Effector memory CD4-positive, alpha-beta T cell (primary cell): Measurements from ENCODE around the gene C21orf58.

Experiments used
- DNase-seq, 3 donors: peaks; one replicate each; pipeline ENCODE4 v3.0.0-alpha.2; 2020
- H3K27ac ChIP-seq: 2 replicates; pipeline ENCODE4 v1.7.0; 2013; ENCODE audit warnings: mild to moderate bottlenecking, low read length, moderate library complexity; ENCODE audit not compliant: insufficient read depth, poor library complexity, severe bottlenecking
- H3K27me3 ChIP-seq: replicated peaks from 2 replicates; pipeline ENCODE4 v1.7.0; 2013; ENCODE audit warnings: mild to moderate bottlenecking, low read length; ENCODE audit not compliant: insufficient read depth, control insufficient read depth, poor library complexity, severe bottlenecking
- H3K36me3 ChIP-seq: 2 replicates; pipeline ENCODE4 v1.7.0; 2013; ENCODE audit warnings: mild to moderate bottlenecking, low read length, moderate library complexity; ENCODE audit not compliant: control insufficient read depth, insufficient read depth
- H3K4me1 ChIP-seq: 2 replicates; pipeline ENCODE4 v1.7.0; 2013; ENCODE audit warnings: low read length, mild to moderate bottlenecking; ENCODE audit not compliant: control insufficient read depth, insufficient read depth, poor library complexity, severe bottlenecking
- H3K4me3 ChIP-seq: 2 replicates; pipeline ENCODE4 v1.7.0; 2013; ENCODE audit warnings: low read length, low read depth, mild to moderate bottlenecking; ENCODE audit not compliant: insufficient read depth, poor library complexity, severe bottlenecking
- H3K9me3 ChIP-seq: 2 replicates; pipeline ENCODE4 v1.7.0; 2013; ENCODE audit warnings: mild to moderate bottlenecking, low read length, moderate library complexity; ENCODE audit not compliant: control insufficient read depth

C21orf58 gene

GRCh38 chr21:46326110-46326703 lies 2.5 kb upstream of the C21orf58 start:
- no peak overlapping the region for H3K4me3 ChIP-seq

GRCh38 chr21:46325073-46325912 lies 1.6 kb upstream of the C21orf58 start:
- DNase-seq: peak in 2 of 3 donors; percentile 6 to 11

More at GRCh38 chr21:46326110-46326703, 2.5 kb upstream of the C21orf58 start:
- no peak overlapping the region for H3K27ac ChIP-seq
- H3K27me3 ChIP-seq: no peaks in the 10 kb centered on the region
- H3K9me3 ChIP-seq: no peaks in the 10 kb centered on the region
- H3K36me3 ChIP-seq: no peaks in the 10 kb centered on the region
- H3K4me1 ChIP-seq: peaks cover 22% of the 10 kb centered on the region
- DNase-seq: no peak

GRCh38 chr21:46324390-46325072 lies 861 bp upstream of the C21orf58 start:
- Histone ChIP-seq H3K27me3 (no peaks in the 10 kb centered on the region), H3K4me1 (peaks cover 22% of the 10 kb centered on the region), H3K36me3 (no peaks in the 10 kb centered on the region), H3K4me3 (peak overlapping the region; percentile 99), H3K9me3 (no peaks in the 10 kb centered on the region), H3K27ac (peak overlapping the region; percentile 98)
- peak; percentile 73 to 85 (median 84) for DNase-seq

More at GRCh38 chr21:46325073-46325912, 1.6 kb upstream of the C21orf58 start:
- Histone ChIP-seq H3K27ac (peak overlapping the region; percentile 98), H3K36me3 (no peaks in the 10 kb centered on the region), H3K4me1 (peaks cover 22% of the 10 kb centered on the region), H3K4me3 (peak overlapping the region; percentile 80), H3K27me3 (no peaks in the 10 kb centered on the region), H3K9me3 (no peaks in the 10 kb centered on the region)

- H3K4me3 ChIP-seq: peak overlapping the region; percentile 99
- no peaks in the 10 kb centered on the region for H3K9me3 ChIP-seq
- no peaks in the 10 kb centered on the region for H3K36me3 ChIP-seq
- no peak overlapping the region for H3K27ac ChIP-seq
- peaks cover 22% of the 10 kb centered on the region for H3K4me1 ChIP-seq
- DNase-seq: no peak
- no peaks in the 10 kb centered on the region for H3K27me3 ChIP-seq
Measured at GRCh38 chr21:46323227-46323709, 402 bp downstream of the C21orf58 start.

- Histone ChIP-seq H3K9me3 (no peaks in the 10 kb centered on the region), H3K36me3 (no peaks in the 10 kb centered on the region), H3K4me1 (peaks cover 22% of the 10 kb centered on the region), H3K27ac (no peak overlapping the region), H3K27me3 (no peaks in the 10 kb centered on the region), H3K4me3 (peak overlapping the region; percentile 99)
- DNase-seq: no peak
Measured at GRCh38 chr21:46322351-46323226, 1.1 kb downstream of the C21orf58 start.

GRCh38 chr21:46320331-46320801 lies 3.3 kb downstream of the C21orf58 start:
- DNase-seq: no peak
- H3K27ac ChIP-seq: no peak overlapping the region
- H3K9me3 ChIP-seq: no peaks in the 10 kb centered on the region
- H3K4me1 ChIP-seq: peaks cover 18% of the 10 kb centered on the region
- no peak overlapping the region for H3K4me3 ChIP-seq
- H3K27me3 ChIP-seq: no peaks in the 10 kb centered on the region
- H3K36me3 ChIP-seq: no peaks in the 10 kb centered on the region

- H3K27me3 ChIP-seq: no peaks in the 10 kb centered on the region
- H3K27ac ChIP-seq: no peak overlapping the region
- no peaks in the 10 kb centered on the region for H3K9me3 ChIP-seq
- no peak overlapping the region for H3K4me3 ChIP-seq
- no peaks in the 10 kb centered on the region for H3K36me3 ChIP-seq
- no peak for DNase-seq
- peaks cover 12% of the 10 kb centered on the region for H3K4me1 ChIP-seq
Measured at GRCh38 chr21:46319186-46319585, 4.5 kb downstream of the C21orf58 start.

- H3K27ac ChIP-seq: no peak overlapping the region
- H3K36me3 ChIP-seq: no peaks in the 10 kb centered on the region
- no peak overlapping the region for H3K4me3 ChIP-seq
- DNase-seq: no peak
- H3K27me3 ChIP-seq: no peaks in the 10 kb centered on the region
- no peaks in the 10 kb centered on the region for H3K9me3 ChIP-seq
- H3K4me1 ChIP-seq: peaks cover 12% of the 10 kb centered on the region
Measured at GRCh38 chr21:46318464-46318845, 5.2 kb downstream of the C21orf58 start.

- H3K27me3 ChIP-seq: no peaks in the 10 kb centered on the region
- H3K9me3 ChIP-seq: no peaks in the 10 kb centered on the region
- no peak overlapping the region for H3K27ac ChIP-seq
- no peak overlapping the region for H3K4me3 ChIP-seq
- DNase-seq: no peak
- H3K4me1 ChIP-seq: peaks cover 10% of the 10 kb centered on the region
- H3K36me3 ChIP-seq: no peaks in the 10 kb centered on the region
Measured at GRCh38 chr21:46317710-46318463, 5.8 kb downstream of the C21orf58 start.
